Endodermal cell (in vitro differentiated cells): ENCODE data around the gene STARD13. TPM values are rescaled to one million over a fixed set of nuclear protein-coding genes. Genes with fewer than 3 reads are reported as not detected.

Source experiments
- DNase-seq: peaks from one replicate; pipeline ENCODE4 v3.0.0-alpha.2; 2017
- H3K27ac ChIP-seq: 2 replicates; pipeline ENCODE4 v1.5.1; 2013; ENCODE audit warnings: mild to moderate bottlenecking, low read depth, low read length, moderate library complexity
- H3K27me3 ChIP-seq: 2 replicates; pipeline ENCODE4 v1.6.1; 2013; ENCODE audit warnings: mild to moderate bottlenecking, low read length, moderate library complexity; ENCODE audit not compliant: insufficient read depth, control insufficient read depth, poor library complexity, severe bottlenecking
- H3K36me3 ChIP-seq: 2 replicates; pipeline ENCODE4 v1.7.0; 2013; ENCODE audit warnings: mild to moderate bottlenecking, low read length, moderate library complexity; ENCODE audit not compliant: control insufficient read depth, insufficient read depth
- H3K4me1 ChIP-seq: one replicate; pipeline ENCODE4 v1.7.0; 2013; ENCODE audit warnings: low read length; ENCODE audit not compliant: control insufficient read depth, insufficient read depth
- H3K4me3 ChIP-seq: 2 replicates; pipeline ENCODE4 v1.5.1; 2013; ENCODE audit warnings: mild to moderate bottlenecking, low read length, moderate library complexity
- H3K9ac ChIP-seq: 2 replicates; pipeline ENCODE4 v1.6.1; 2013; ENCODE audit warnings: mild to moderate bottlenecking, low read length, moderate library complexity; ENCODE audit not compliant: poor library complexity, severe bottlenecking; ENCODE audit errors: extremely low read depth
- H3K9me3 ChIP-seq: 2 replicates; pipeline ENCODE4 v1.6.1; 2013; ENCODE audit warnings: mild to moderate bottlenecking, low read length, moderate library complexity; ENCODE audit not compliant: control insufficient read depth
- H3K27ac Mint-ChIP-seq: 2 replicates; pipeline ENCODE4 v1.8.0; 2020; ENCODE audit warnings: mixed read lengths
- H3K27me3 Mint-ChIP-seq: 2 replicates; pipeline ENCODE4 v1.8.0; 2021; ENCODE audit warnings: mild to moderate bottlenecking, mixed read lengths; ENCODE audit not compliant: insufficient read depth
- H3K36me3 Mint-ChIP-seq: 2 replicates; pipeline ENCODE4 v1.8.0; 2020; ENCODE audit warnings: low read depth, mixed read lengths
- H3K4me1 Mint-ChIP-seq: 2 replicates; pipeline ENCODE4 v1.8.0; 2020; ENCODE audit warnings: mixed read lengths
- H3K4me3 Mint-ChIP-seq: 2 replicates; pipeline ENCODE4 v1.8.0; 2020; ENCODE audit warnings: mild to moderate bottlenecking, moderate library complexity, mixed read lengths
- H3K9me3 Mint-ChIP-seq: 2 replicates; pipeline ENCODE4 v1.8.0; 2020; ENCODE audit warnings: mild to moderate bottlenecking, mixed read lengths
- WGBS, 2 experiments: methylation state at CpG; one replicate each; pipeline versions ENCODE4 v1.1.5 to v1.1.7; 2013; ENCODE audit warnings: missing lambda C conversion rate in 2 of 2, mixed read lengths in 1 of 2; ENCODE audit not compliant: insufficient coverage in 1 of 2, insufficient read length in 1 of 2; 5-methylcytosine and 5-hydroxymethylcytosine counted together
- total RNA-seq, 2 donors: library from RNA; stranded (reverse); fragmentation: NEBNext Ultra II Directional in 1 of 2; extraction: Animal tissue kit (Norgen Biotek cat#: 25700) in 1 of 2; gene quantifications; 2 replicates in 1 of 2; 3 replicates in 1 of 2; pipeline ENCODE4 v1.2.1, GENCODE V29; 2021
- TF ChIP-seq, protein P1 (sequence below): fragments of 200-600 bp; sonication (generic); conservative IDR thresholded peaks from 2 replicates; pipeline ENCODE4 v1.5.0; 2021; ENCODE audit warnings: antibody characterized with exemption, mild to moderate bottlenecking

Gene STARD13
- total RNA-seq, 2 donors from 2014 or later, result 2.5 to 3.7 TPM

- no peaks in the 10 kb centered on the region for H3K36me3 ChIP-seq
- DNase-seq, result peak; percentile 62
- no peaks in the 10 kb centered on the region for H3K9me3 ChIP-seq
- TF ChIP-seq, protein P1, sequence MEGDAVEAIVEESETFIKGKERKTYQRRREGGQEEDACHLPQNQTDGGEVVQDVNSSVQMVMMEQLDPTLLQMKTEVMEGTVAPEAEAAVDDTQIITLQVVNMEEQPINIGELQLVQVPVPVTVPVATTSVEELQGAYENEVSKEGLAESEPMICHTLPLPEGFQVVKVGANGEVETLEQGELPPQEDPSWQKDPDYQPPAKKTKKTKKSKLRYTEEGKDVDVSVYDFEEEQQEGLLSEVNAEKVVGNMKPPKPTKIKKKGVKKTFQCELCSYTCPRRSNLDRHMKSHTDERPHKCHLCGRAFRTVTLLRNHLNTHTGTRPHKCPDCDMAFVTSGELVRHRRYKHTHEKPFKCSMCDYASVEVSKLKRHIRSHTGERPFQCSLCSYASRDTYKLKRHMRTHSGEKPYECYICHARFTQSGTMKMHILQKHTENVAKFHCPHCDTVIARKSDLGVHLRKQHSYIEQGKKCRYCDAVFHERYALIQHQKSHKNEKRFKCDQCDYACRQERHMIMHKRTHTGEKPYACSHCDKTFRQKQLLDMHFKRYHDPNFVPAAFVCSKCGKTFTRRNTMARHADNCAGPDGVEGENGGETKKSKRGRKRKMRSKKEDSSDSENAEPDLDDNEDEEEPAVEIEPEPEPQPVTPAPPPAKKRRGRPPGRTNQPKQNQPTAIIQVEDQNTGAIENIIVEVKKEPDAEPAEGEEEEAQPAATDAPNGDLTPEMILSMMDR, result peak; percentile 60
- peaks cover 13% of the 10 kb centered on the region for H3K4me1 ChIP-seq
- no peak overlapping the region for H3K27ac ChIP-seq
- H3K27me3 Mint-ChIP-seq, result peaks cover 14% of the 10 kb centered on the region
- 82 to 84% methylated on average over 6 to 7 of the region's 7 CpGs for WGBS, 2 experiments
- no peak overlapping the region for H3K4me3 ChIP-seq
- no peak overlapping the region for H3K4me3 Mint-ChIP-seq
- no peaks in the 10 kb centered on the region for H3K36me3 Mint-ChIP-seq
- peaks cover 15% of the 10 kb centered on the region for H3K27me3 ChIP-seq
- no peak overlapping the region for H3K27ac Mint-ChIP-seq
- peaks cover 46% of the 10 kb centered on the region for H3K4me1 Mint-ChIP-seq
- H3K9me3 Mint-ChIP-seq, result no peaks in the 10 kb centered on the region
- no peak overlapping the region for H3K9ac ChIP-seq
These were observed 166.4 kb downstream of the STARD13 start for GRCh38 chr13:33119022-33119781.

- Histone ChIP-seq H3K4me3 (no peak overlapping the region), H3K36me3 (no peaks in the 10 kb centered on the region), H3K4me1 (peaks cover 10% of the 10 kb centered on the region), H3K9ac (no peak overlapping the region), H3K9me3 (no peaks in the 10 kb centered on the region), H3K27ac (no peak overlapping the region), H3K27me3 (peaks cover 26% of the 10 kb centered on the region)
- Mint-ChIP-seq H3K9me3 (no peaks in the 10 kb centered on the region), H3K27me3 (peaks cover 21% of the 10 kb centered on the region), H3K27ac (no peak overlapping the region), H3K36me3 (no peaks in the 10 kb centered on the region), H3K4me3 (no peak overlapping the region), H3K4me1 (peaks cover 47% of the 10 kb centered on the region)
- DNase-seq, result no peak
- TF ChIP-seq, protein P1, result no peak
- WGBS, 2 experiments, result 85 to 94% methylated on average over 2 of the region's 2 CpGs
These were observed 169.1 kb downstream of the STARD13 start for GRCh38 chr13:33116321-33117010.

DNA sequence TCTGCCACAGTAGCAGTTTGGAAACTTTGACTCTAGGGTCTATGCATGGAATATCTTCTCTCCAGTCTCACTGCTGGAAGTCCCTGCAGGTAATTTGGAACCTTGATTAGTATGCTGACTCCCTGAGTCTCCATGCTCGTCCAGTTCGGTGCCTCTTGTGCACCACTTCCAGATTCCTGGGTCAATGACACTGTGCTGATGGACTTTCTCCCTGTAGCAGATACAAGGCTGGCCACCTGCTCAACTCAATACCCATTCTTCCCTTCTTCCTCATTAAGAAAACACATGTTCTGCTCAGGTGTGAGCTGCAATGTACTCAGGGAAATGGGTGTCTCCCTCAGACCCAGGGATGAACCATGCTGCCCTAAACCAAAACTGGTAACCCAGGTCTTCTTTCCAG, 170.3 kb downstream of the STARD13 start:
- DNase-seq, result no peak
- Mint-ChIP-seq H3K36me3 (no peaks in the 10 kb centered on the region), H3K4me1 (peaks cover 52% of the 10 kb centered on the region), H3K27ac (no peak overlapping the region), H3K27me3 (peaks cover 21% of the 10 kb centered on the region), H3K9me3 (no peaks in the 10 kb centered on the region), H3K4me3 (no peak overlapping the region)
- TF ChIP-seq, protein P1, result no peak
- H3K4me3 ChIP-seq, result no peak overlapping the region
- peaks cover 26% of the 10 kb centered on the region for H3K27me3 ChIP-seq
- H3K4me1 ChIP-seq, result peaks cover 10% of the 10 kb centered on the region
- WGBS, 2 experiments, result 91 to 100% methylated on average over 2 of the region's 2 CpGs
- H3K27ac ChIP-seq, result no peak overlapping the region
- H3K9me3 ChIP-seq, result no peaks in the 10 kb centered on the region
- H3K9ac ChIP-seq, result no peak overlapping the region
- H3K36me3 ChIP-seq, result no peaks in the 10 kb centered on the region
